Neuronal stem cell (in vitro differentiated cells): ENCODE measurements around the gene AFF3.

ENCODE experiments used
- DNase-seq: peaks from one replicate; pipeline ENCODE4 v3.0.0-alpha.2; 2013; ENCODE audit warnings: low spot score
- H2AFZ ChIP-seq: one replicate; pipeline ENCODE4 v1.6.1; 2013; ENCODE audit warnings: mild to moderate bottlenecking, low read length, inconsistent platforms
- H2AK5ac ChIP-seq: 2 replicates; pipeline ENCODE4 v1.6.1; 2013; ENCODE audit warnings: low read depth, mild to moderate bottlenecking, inconsistent platforms, low read length, moderate library complexity, mixed read lengths
- H2BK120ac ChIP-seq: 2 replicates; pipeline ENCODE4 v1.6.1; 2013; ENCODE audit warnings: low read depth, mild to moderate bottlenecking, inconsistent platforms, low read length, moderate library complexity, mixed read lengths
- H2BK12ac ChIP-seq: one replicate; pipeline ENCODE4 v1.6.1; 2013; ENCODE audit warnings: low read length, inconsistent platforms
- H2BK15ac ChIP-seq: 2 replicates; pipeline ENCODE4 v1.6.1; 2013; ENCODE audit warnings: mild to moderate bottlenecking, low read length, inconsistent platforms, mixed read lengths
- H2BK5ac ChIP-seq: one replicate; pipeline ENCODE4 v1.6.1; 2013; ENCODE audit warnings: inconsistent platforms, mild to moderate bottlenecking, low read length, moderate library complexity
- H3K14ac ChIP-seq: one replicate; pipeline ENCODE4 v1.6.1; 2013; ENCODE audit warnings: low read length, inconsistent platforms
- H3K18ac ChIP-seq: 2 replicates; pipeline ENCODE4 v1.6.1; 2013; ENCODE audit warnings: low read length, inconsistent platforms
- H3K23ac ChIP-seq: 2 replicates; pipeline ENCODE4 v1.6.1; 2013; ENCODE audit warnings: low read depth, mild to moderate bottlenecking, mixed read lengths, low read length, inconsistent platforms; ENCODE audit not compliant: poor library complexity
- H3K27ac ChIP-seq: replicated peaks from 3 replicates; pipeline ENCODE4 v1.5.1; 2013; ENCODE audit warnings: low read length, inconsistent platforms
- H3K27me3 ChIP-seq, 3 experiments: 2 replicates each; pipeline ENCODE4 v1.6.1; 2013; ENCODE audit warnings: low read length in 3 of 3, mild to moderate bottlenecking in 2 of 3, inconsistent platforms in 1 of 3, low read depth in 1 of 3, mixed read lengths in 1 of 3, moderate library complexity in 1 of 3; ENCODE audit not compliant: control insufficient read depth in 3 of 3, insufficient read depth in 3 of 3
- H3K36me3 ChIP-seq, 2 donors: replicated peaks in 1 of 2; 2 replicates each; pipeline ENCODE4 v1.6.1; 2013; ENCODE audit warnings: low read length in 2 of 2; ENCODE audit not compliant: control insufficient read depth in 2 of 2, insufficient read depth in 2 of 2
- H3K4ac ChIP-seq: 2 replicates; pipeline ENCODE4 v1.6.1; 2013; ENCODE audit warnings: inconsistent platforms, mild to moderate bottlenecking, low read length, moderate library complexity
- H3K4me1 ChIP-seq, 2 donors: 1 replicate in 1 of 2; 2 replicates in 1 of 2; pipeline ENCODE4 v1.6.1; 2013; ENCODE audit warnings: low read length in 2 of 2, low read depth in 1 of 2; ENCODE audit not compliant: control insufficient read depth in 2 of 2, insufficient read depth in 1 of 2
- H3K4me2 ChIP-seq: one replicate; pipeline ENCODE4 v1.6.1; 2013; ENCODE audit warnings: mild to moderate bottlenecking, low read length, inconsistent platforms; ENCODE audit not compliant: insufficient read depth, poor library complexity, severe bottlenecking
- H3K4me3 ChIP-seq, 2 donors: 2 replicates each; pipeline ENCODE4 v1.5.1; 2013; ENCODE audit warnings: low read length in 2 of 2, mild to moderate bottlenecking in 2 of 2, inconsistent platforms in 1 of 2, moderate library complexity in 1 of 2
- H3K79me1 ChIP-seq: one replicate; pipeline ENCODE4 v1.6.1; 2013; ENCODE audit warnings: low read depth, mild to moderate bottlenecking, inconsistent platforms, low read length, moderate library complexity
- H3K9ac ChIP-seq: one replicate; pipeline ENCODE4 v1.6.1; 2013; ENCODE audit warnings: mild to moderate bottlenecking, low read depth, low read length, inconsistent platforms; ENCODE audit not compliant: poor library complexity
- H3K9me3 ChIP-seq, 2 donors: replicated peaks in 1 of 2; 2 replicates each; pipeline versions ENCODE3 to v1.6.1; 2013; ENCODE audit warnings: low read length in 2 of 2, mild to moderate bottlenecking in 2 of 2, inconsistent platforms in 1 of 2, low read depth in 1 of 2, mixed read lengths in 1 of 2, moderate library complexity in 1 of 2; ENCODE audit not compliant: control insufficient read depth in 2 of 2, insufficient read depth in 1 of 2
- H4K8ac ChIP-seq: one replicate; pipeline ENCODE4 v1.6.1; 2013; ENCODE audit warnings: low read depth, mild to moderate bottlenecking, inconsistent platforms, low read length, moderate library complexity
- H4K91ac ChIP-seq: one replicate; pipeline ENCODE4 v1.6.1; 2013; ENCODE audit warnings: low read length, low read depth, mild to moderate bottlenecking, inconsistent platforms; ENCODE audit not compliant: poor library complexity
- WGBS, 2 donors: extraction: QIAGEN DNeasy Blood & Tissue Kit; methylation state at CpG; one replicate each; pipeline ENCODE4 v1.1.7; 2013; ENCODE audit warnings: missing lambda C conversion rate in 2 of 2, mixed read lengths in 1 of 2; ENCODE audit not compliant: insufficient read length in 2 of 2, insufficient replicate concordance in 1 of 2; ENCODE audit errors: extremely low coverage in 2 of 2; 5-methylcytosine and 5-hydroxymethylcytosine counted together

The AFF3 gene

DNA sequence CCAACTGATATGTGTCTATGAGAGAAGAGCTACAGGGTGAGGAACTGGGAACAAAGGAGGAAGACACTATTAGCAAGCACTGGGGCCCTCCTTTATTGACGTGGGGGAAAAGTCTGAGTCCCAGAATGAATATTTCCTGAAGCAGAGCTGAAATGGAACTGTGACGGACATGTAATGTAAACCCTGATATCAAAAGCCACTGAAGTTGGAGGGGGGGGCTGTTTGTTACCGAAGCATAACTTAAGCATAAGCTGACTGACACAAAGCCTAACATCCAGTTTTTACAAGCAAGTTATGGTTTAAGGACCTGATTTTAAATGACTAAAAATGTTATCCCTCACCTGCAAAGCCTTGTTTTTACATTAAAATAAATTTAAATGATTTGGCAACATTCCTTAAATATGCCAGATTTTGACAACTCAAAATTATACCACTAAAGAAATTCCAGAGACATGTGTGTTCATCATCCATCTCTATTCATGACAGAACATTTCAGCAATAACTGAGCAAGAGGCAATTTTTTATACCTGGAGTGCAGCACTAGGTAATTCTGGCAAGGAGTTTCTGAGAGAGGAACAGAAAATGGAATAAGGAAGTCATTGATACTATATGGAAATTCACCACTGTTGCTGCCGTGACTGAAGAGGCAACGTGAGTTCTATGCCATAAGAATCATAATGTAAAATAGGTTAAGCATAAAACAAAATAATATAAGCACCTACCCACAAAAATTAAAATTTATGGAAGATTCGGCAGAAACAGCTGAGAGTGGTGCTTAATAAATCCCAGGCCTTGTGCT is 186.0 kb downstream of the AFF3 start:
- no peak for DNase-seq
- H2BK12ac ChIP-seq: no peak overlapping the region
- H3K23ac ChIP-seq: no peak overlapping the region
- H4K8ac ChIP-seq: no peak overlapping the region
- H3K4me2 ChIP-seq: no peak overlapping the region
- no peak overlapping the region for H3K4ac ChIP-seq
- H3K14ac ChIP-seq: no peak overlapping the region
- H2BK15ac ChIP-seq: no peak overlapping the region
- H3K79me1 ChIP-seq: no peaks in the 10 kb centered on the region
- WGBS, 2 donors: no CpG with 5 or more reads among the region's 6 CpGs
- no peak overlapping the region for H4K91ac ChIP-seq
- H2BK5ac ChIP-seq: no peak overlapping the region
- no peak overlapping the region for H3K18ac ChIP-seq
- H3K4me3 ChIP-seq: no peak overlapping the region
- no peak overlapping the region for H2AK5ac ChIP-seq
- peaks cover 0 to 2% of the 10 kb centered on the region in 2 donors for H3K9me3 ChIP-seq
- H3K9ac ChIP-seq: no peak overlapping the region
- no peaks in the 10 kb centered on the region for H3K36me3 ChIP-seq
- H2BK120ac ChIP-seq: no peak overlapping the region
- H3K27ac ChIP-seq: no peak overlapping the region
- H3K27me3 ChIP-seq: no peaks in the 10 kb centered on the region
- H2AFZ ChIP-seq: no peak overlapping the region
- peaks cover 4 to 12% of the 10 kb centered on the region in 2 donors for H3K4me1 ChIP-seq

GRCh38 chr2:99953750-99954149 is 188.6 kb downstream of the AFF3 start:
- Histone ChIP-seq H3K27ac (no peak overlapping the region), H4K91ac (no peak overlapping the region), H3K4me1 (peaks cover 4% of the 10 kb centered on the region in 2 donors), H3K36me3 (no peaks in the 10 kb centered on the region), H2AFZ (no peak overlapping the region), H3K23ac (no peak overlapping the region), H3K9me3 (peaks cover 0 to 2% of the 10 kb centered on the region in 2 donors), H2BK5ac (no peak overlapping the region), H2BK12ac (no peak overlapping the region), H3K4me2 (no peak overlapping the region), H2AK5ac (no peak overlapping the region), H3K4me3 (no peak overlapping the region), H4K8ac (no peak overlapping the region), H3K14ac (no peak overlapping the region), H2BK120ac (no peak overlapping the region), H3K4ac (no peak overlapping the region), H3K27me3 (no peaks in the 10 kb centered on the region), H2BK15ac (no peak overlapping the region), H3K9ac (no peak overlapping the region), H3K79me1 (no peaks in the 10 kb centered on the region), H3K18ac (no peak overlapping the region)
- no peak for DNase-seq
- WGBS, 2 donors: no CpG with 5 or more reads among the region's 2 CpGs

DNA sequence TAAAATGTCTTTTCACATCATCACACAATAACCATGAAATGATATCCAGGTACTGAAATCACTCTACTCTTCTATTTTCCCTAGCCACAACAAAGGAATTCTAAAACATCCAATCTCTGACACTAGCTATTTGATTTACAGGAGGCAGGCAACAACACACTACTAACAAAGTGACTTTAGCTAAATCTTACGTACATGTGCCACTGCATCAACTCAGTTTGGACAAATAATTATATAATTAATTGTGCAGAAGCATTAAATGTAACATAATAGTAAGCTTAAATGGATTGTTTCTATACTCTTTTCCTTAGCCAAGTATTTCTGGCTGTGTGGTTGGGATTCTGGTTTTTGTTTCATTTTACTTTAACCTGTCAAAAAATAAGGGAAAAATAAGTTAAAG is 192.4 kb downstream of the AFF3 start:
- peaks cover 0 to 2% of the 10 kb centered on the region in 2 donors for H3K4me1 ChIP-seq
- no CpG with 5 or more reads among the region's 1 CpG for WGBS, 2 donors

GRCh38 chr2:99949530-99949929 is 192.9 kb downstream of the AFF3 start:
- Histone ChIP-seq H2BK15ac (no peak overlapping the region), H3K27me3 (no peaks in the 10 kb centered on the region), H4K91ac (no peak overlapping the region), H3K79me1 (no peaks in the 10 kb centered on the region), H2AFZ (no peak overlapping the region), H3K9me3 (peaks cover 0 to 2% of the 10 kb centered on the region in 2 donors), H3K4me2 (no peak overlapping the region), H3K4me1 (peaks cover 0 to 2% of the 10 kb centered on the region in 2 donors), H3K18ac (no peak overlapping the region), H3K36me3 (no peaks in the 10 kb centered on the region), H3K14ac (no peak overlapping the region), H2BK5ac (no peak overlapping the region), H2BK120ac (no peak overlapping the region), H3K4me3 (no peak overlapping the region), H3K27ac (no peak overlapping the region), H2BK12ac (no peak overlapping the region), H3K9ac (no peak overlapping the region), H3K23ac (no peak overlapping the region), H2AK5ac (no peak overlapping the region), H3K4ac (no peak overlapping the region), H4K8ac (no peak overlapping the region)
- DNase-seq: no peak
- no CpG with 5 or more reads among the region's 4 CpGs for WGBS, 2 donors

More for the DNA sequence above, 192.4 kb downstream of the AFF3 start:
- H2AFZ ChIP-seq: no peak overlapping the region
- H2BK120ac ChIP-seq: no peak overlapping the region
- H3K4me3 ChIP-seq: no peak overlapping the region
- H3K9me3 ChIP-seq: peaks cover 0 to 2% of the 10 kb centered on the region in 2 donors
- H3K27ac ChIP-seq: no peak overlapping the region
- no peaks in the 10 kb centered on the region for H3K79me1 ChIP-seq
- no peak overlapping the region for H4K91ac ChIP-seq
- H2BK15ac ChIP-seq: no peak overlapping the region
- H3K23ac ChIP-seq: no peak overlapping the region
- H3K4ac ChIP-seq: no peak overlapping the region
- H2AK5ac ChIP-seq: no peak overlapping the region
- no peak overlapping the region for H2BK12ac ChIP-seq
- H3K18ac ChIP-seq: no peak overlapping the region
- no peak for DNase-seq
- H2BK5ac ChIP-seq: no peak overlapping the region
- no peaks in the 10 kb centered on the region for H3K36me3 ChIP-seq
- no peak overlapping the region for H4K8ac ChIP-seq
- H3K27me3 ChIP-seq: no peaks in the 10 kb centered on the region
- H3K14ac ChIP-seq: no peak overlapping the region
- H3K4me2 ChIP-seq: no peak overlapping the region
- H3K9ac ChIP-seq: no peak overlapping the region
